ENCODE measurements around the gene CRELD1. TPM values are rescaled to one million over a fixed set of nuclear protein-coding genes. Genes with fewer than 3 reads are reported as not detected.
A peak's percentile ranks its signal among the peaks of the same experiment; 100 is the strongest.

The CRELD1 gene
- polyA plus RNA-seq, 1 donor: 40.3 TPM

- DNase-seq: no peak
Observed at GRCh38 chr3:9903904-9904303, 29.7 kb upstream of the CRELD1 start.

- DNase-seq: no peak
Observed at GRCh38 chr3:9906480-9906879, 27.2 kb upstream of the CRELD1 start.

GRCh38 chr3:9908286-9908685 lies 25.3 kb upstream of the CRELD1 start:
- no peak for DNase-seq

GRCh38 chr3:9909221-9910013 lies 24.2 kb upstream of the CRELD1 start:
- DNase-seq: no peak

- no peak for DNase-seq
Observed at GRCh38 chr3:9911863-9912262, 21.8 kb upstream of the CRELD1 start.

- no peak for DNase-seq
Observed at GRCh38 chr3:9912294-9912935, 21.2 kb upstream of the CRELD1 start.

- no peak for DNase-seq
Observed at GRCh38 chr3:9913601-9914000, 20.0 kb upstream of the CRELD1 start.

- DNase-seq: no peak
Observed at GRCh38 chr3:9914011-9914410, 19.6 kb upstream of the CRELD1 start.

GRCh38 chr3:9914559-9915253 lies 18.9 kb upstream of the CRELD1 start:
- DNase-seq: no peak

- DNase-seq: peak; percentile 80
Observed at GRCh38 chr3:9915254-9916141, 18.1 kb upstream of the CRELD1 start.

GRCh38 chr3:9916346-9916733 lies 17.3 kb upstream of the CRELD1 start:
- no peak for DNase-seq

GRCh38 chr3:9916734-9917680 lies 16.6 kb upstream of the CRELD1 start, which contains the start of gene IL17RC:
IL17RC (plus strand) TSS chr3:9917098; CDS start chr3:9917316, 218 bp downstream.
- peak; percentile 90 for DNase-seq

- DNase-seq: no peak
Observed at GRCh38 chr3:9917820-9918219, 15.8 kb upstream of the CRELD1 start.

- DNase-seq: no peak
Observed at GRCh38 chr3:9918261-9919038, 15.2 kb upstream of the CRELD1 start.

- DNase-seq: no peak
Observed at GRCh38 chr3:9928158-9928557, 5.5 kb upstream of the CRELD1 start.

- no peak for DNase-seq
Observed at GRCh38 chr3:9930804-9931418, 2.7 kb upstream of the CRELD1 start.

GRCh38 chr3:9932535-9932842 lies 1.1 kb upstream of the CRELD1 start:
- no peak for DNase-seq

- DNase-seq: peak; percentile 80
Observed at GRCh38 chr3:9932843-9933560, 632 bp upstream of the CRELD1 start.

GRCh38 chr3:9934235-9934621 lies 594 bp downstream of the CRELD1 start:
- no peak for DNase-seq

- DNase-seq: no peak
Observed at GRCh38 chr3:9934993-9935392, 1.4 kb downstream of the CRELD1 start.

Data from hindlimb muscle (tissue), 1 donor.